GM21786 (cell line): ENCODE data around the gene DCC.

ENCODE experiments used
- ATAC-seq: cut with Tn5 transposase; IDR thresholded peaks from one replicate; pipeline ENCODE4 v1.9.1; 2021; ENCODE audit not compliant: unreplicated experiment

The DCC gene

GRCh38 chr18:52499016-52499415 lies 159.0 kb downstream of the DCC start:
- ATAC-seq: no peak

GRCh38 chr18:52499644-52500043 lies 159.6 kb downstream of the DCC start:
- ATAC-seq: no peak

- ATAC-seq: no peak
Measured at GRCh38 chr18:52504589-52504988, 164.6 kb downstream of the DCC start.

- ATAC-seq: no peak
Measured at GRCh38 chr18:52510139-52510538, 170.1 kb downstream of the DCC start.

GRCh38 chr18:52518086-52518485 lies 178.1 kb downstream of the DCC start:
- ATAC-seq: no peak

- ATAC-seq: no peak
Measured at GRCh38 chr18:52519021-52519420, 179.0 kb downstream of the DCC start.

- ATAC-seq: no peak
Measured at GRCh38 chr18:52523566-52523965, 183.6 kb downstream of the DCC start.

GRCh38 chr18:52531836-52532235 lies 191.8 kb downstream of the DCC start:
- no peak for ATAC-seq

GRCh38 chr18:52536039-52536438 lies 196.0 kb downstream of the DCC start:
- ATAC-seq: no peak

GRCh38 chr18:52537261-52537660 lies 197.3 kb downstream of the DCC start:
- no peak for ATAC-seq

- ATAC-seq: no peak
Measured at GRCh38 chr18:52541056-52541455, 201.1 kb downstream of the DCC start.

GRCh38 chr18:52544086-52544485 lies 204.1 kb downstream of the DCC start:
- no peak for ATAC-seq

- no peak for ATAC-seq
Measured at GRCh38 chr18:52546686-52547346, 206.8 kb downstream of the DCC start.

- no peak for ATAC-seq
Measured at GRCh38 chr18:52553441-52553840, 213.4 kb downstream of the DCC start.

GRCh38 chr18:52554180-52554579 lies 214.2 kb downstream of the DCC start:
- no peak for ATAC-seq

- ATAC-seq: no peak
Measured at GRCh38 chr18:52567360-52567759, 227.4 kb downstream of the DCC start.

- no peak for ATAC-seq
Measured at GRCh38 chr18:52569492-52569891, 229.5 kb downstream of the DCC start.

- ATAC-seq: no peak
Measured at GRCh38 chr18:52570975-52571374, 231.0 kb downstream of the DCC start.

- no peak for ATAC-seq
Measured at GRCh38 chr18:52572036-52573000, 232.3 kb downstream of the DCC start.

GRCh38 chr18:52577795-52578194 lies 237.8 kb downstream of the DCC start:
- ATAC-seq: no peak

- ATAC-seq: no peak
Measured at GRCh38 chr18:52582061-52582460, 242.1 kb downstream of the DCC start.

GRCh38 chr18:52582516-52582915 lies 242.5 kb downstream of the DCC start:
- no peak for ATAC-seq
